Measurements from ENCODE around the gene RAB40B. TPM values are rescaled to one million over a fixed set of nuclear protein-coding genes. Genes with fewer than 3 reads are reported as not detected.
A peak's percentile ranks its signal among the peaks of the same experiment; 100 is the strongest.

RAB40B gene
- total RNA-seq, 2 donors from 2014 or later: 23.8 to 34.9 TPM

- Histone ChIP-seq H3K4me1 (replicated peaks) (no peaks in the 10 kb centered on the region), H3K36me3 (no peaks in the 10 kb centered on the region)
- WGBS: 95% methylated on average over 4 of the region's 4 CpGs
Measured at GRCh38 chr17:82609655-82610054, 88.8 kb downstream of the RAB40B start.

GRCh38 chr17:82608816-82609215 lies 89.7 kb downstream of the RAB40B start:
- TF ChIP-seq CTCF (IDR thresholded peaks at IDR 0.05) (no peak), POLR2A (IDR thresholded peaks at IDR 0.05) (no peak), POLR2AphosphoS5 (IDR thresholded peaks at IDR 0.05) (no peak)
- DNase-seq (ENCODE audit: low spot score): no peak
- Histone ChIP-seq H3K9me3 (no peaks in the 10 kb centered on the region), H3K4me1 (replicated peaks) (no peaks in the 10 kb centered on the region), H3K4me3 (no peak overlapping the region), H3K27me3 (replicated peaks; ENCODE audit: insufficient read depth) (no peaks in the 10 kb centered on the region), H3K36me3 (no peaks in the 10 kb centered on the region), H3K27ac (no peak overlapping the region)
- 65% methylated on average over 5 of the region's 5 CpGs for WGBS
- intact Hi-C loops (cut with DNase I): no loop called here

More at GRCh38 chr17:82609655-82610054, 88.8 kb downstream of the RAB40B start:
- no peaks in the 10 kb centered on the region for H3K9me3 ChIP-seq
- H3K4me3 ChIP-seq: no peak overlapping the region
- DNase-seq (ENCODE audit: low spot score): no peak
- TF ChIP-seq POLR2A (IDR thresholded peaks at IDR 0.05) (no peak), POLR2AphosphoS5 (IDR thresholded peaks at IDR 0.05) (no peak), CTCF (IDR thresholded peaks at IDR 0.05) (no peak)
- no peak overlapping the region for H3K27ac ChIP-seq
- no peaks in the 10 kb centered on the region for H3K27me3 ChIP-seq (replicated peaks; ENCODE audit: insufficient read depth)
- intact Hi-C loops (cut with DNase I): no loop called here

- no peaks in the 10 kb centered on the region for H3K4me1 ChIP-seq (replicated peaks)
- no peaks in the 10 kb centered on the region for H3K36me3 ChIP-seq
- no peaks in the 10 kb centered on the region for H3K9me3 ChIP-seq
- peak overlapping the region in 1 of 2 donors; percentile 17 for H3K27ac ChIP-seq
- 64% methylated on average over 16 of the region's 16 CpGs for WGBS
- H3K27me3 ChIP-seq (replicated peaks; ENCODE audit: insufficient read depth): no peaks in the 10 kb centered on the region
- TF ChIP-seq POLR2A (IDR thresholded peaks at IDR 0.05) (no peak), POLR2AphosphoS5 (IDR thresholded peaks at IDR 0.05) (peak; percentile 14), CTCF (IDR thresholded peaks at IDR 0.05) (no peak)
- intact Hi-C loops (cut with DNase I): no loop called here
- peak; percentile 48 for DNase-seq (ENCODE audit: low spot score)
- H3K4me3 ChIP-seq: no peak overlapping the region
Measured at GRCh38 chr17:82605939-82606600, 92.4 kb downstream of the RAB40B start.

Small RNA genes lying within 50 kb of the gene (microRNA-seq; reads per million reads assigned to microRNA genes)
- gene MIR4525: 3.9 reads per million, percentile 40 among the genes with 10 or more reads in this experiment

Small RNA genes lying within 50 kb of the gene (small RNA-seq; reads per million reads assigned to genes)
- gene MIR4525: 0 to 0.30 reads per million in 2 donors

Other genes with a start within 250 kb of the RAB40B start
- gene CYBC1, start 247.9 kb downstream of the RAB40B start, total RNA-seq: 10 to 100 TPM; 74.3 to 81.8 TPM
- 10 to 100 TPM; 38.4 to 68.1 TPM for gene NARF, start 240.0 kb downstream of the RAB40B start, total RNA-seq
- gene FOXK2, start 179.0 kb downstream of the RAB40B start, total RNA-seq: 10 to 100 TPM; 47.9 to 85.5 TPM
- 100 to 1,000 TPM in 1 of 2 donors, 10 to 100 TPM in 1; 97.8 to 146 TPM for gene WDR45B, start 50.3 kb downstream of the RAB40B start, total RNA-seq
- 10 to 100 TPM; 26.1 to 28.3 TPM for gene FN3KRP, start 18.0 kb upstream of the RAB40B start, total RNA-seq
- gene FN3K, start 36.9 kb upstream of the RAB40B start, total RNA-seq: 10 to 100 TPM; 16.9 to 32.2 TPM
- gene TBCD, start 53.4 kb upstream of the RAB40B start, total RNA-seq: 100 to 1,000 TPM in 1 of 2 donors, 10 to 100 TPM in 1; 64.0 to 123 TPM
- gene ZNF750, start 141.3 kb upstream of the RAB40B start, total RNA-seq: 10 to 100 TPM in 1 of 2 donors, 1 to 10 TPM in 1; 7.0 to 10.3 TPM

Measured in prostate gland (tissue), 2 donors.